ENCODE data around the gene MBIP.

MBIP gene

GRCh38 chr14:36304895-36305294 is 15.5 kb downstream of the MBIP start:
- TF ChIP-seq REST (IDR thresholded peaks at IDR 0.05; ENCODE audit: insufficient read depth in 1 of 2, low read depth in 2 of 2, low read length in 2 of 2) (no peak), SIN3A (IDR thresholded peaks at IDR 0.05; ENCODE audit: borderline replicate concordance, insufficient read depth, low read length) (no peak), FOXP2 (optimal IDR thresholded peaks at IDR 0.05; ENCODE audit: borderline replicate concordance, extremely low read depth, extremely low read length, insufficient read depth) (no peak), TAF1 (IDR thresholded peaks at IDR 0.05; ENCODE audit: borderline replicate concordance, insufficient read depth, low read length) (no peak), POLR2AphosphoS5 (IDR thresholded peaks at IDR 0.05; ENCODE audit: low read depth, low read length) (no peak)

DNA sequence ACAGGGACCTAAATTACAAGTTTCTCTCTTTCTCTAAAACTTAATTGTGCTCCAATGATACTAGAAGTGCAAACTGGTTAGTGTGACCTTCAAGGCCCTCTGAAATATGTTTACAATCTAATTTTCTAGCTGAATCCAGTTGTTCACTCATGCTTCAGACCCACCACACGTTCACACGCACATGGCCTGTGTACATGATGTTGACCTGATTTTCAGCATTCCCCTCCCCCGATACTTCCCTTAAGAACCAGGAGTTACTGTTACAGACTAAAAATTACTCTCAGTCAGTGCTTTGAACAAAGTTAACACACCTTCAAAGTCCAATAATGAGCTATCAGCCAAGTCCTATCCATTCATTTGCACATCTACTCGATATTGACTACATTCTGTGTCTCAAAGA is 16.5 kb downstream of the MBIP start:
- no peak for TF ChIP-seq TAF1 (IDR thresholded peaks at IDR 0.05; ENCODE audit: borderline replicate concordance, insufficient read depth, low read length)
- no peak for TF ChIP-seq SIN3A (IDR thresholded peaks at IDR 0.05; ENCODE audit: borderline replicate concordance, insufficient read depth, low read length)
- no peak for TF ChIP-seq REST (IDR thresholded peaks at IDR 0.05; ENCODE audit: insufficient read depth in 1 of 2, low read depth in 2 of 2, low read length in 2 of 2)
- TF ChIP-seq POLR2AphosphoS5 (IDR thresholded peaks at IDR 0.05; ENCODE audit: low read depth, low read length), result no peak
- TF ChIP-seq FOXP2 (optimal IDR thresholded peaks at IDR 0.05; ENCODE audit: borderline replicate concordance, extremely low read depth, extremely low read length, insufficient read depth), result no peak

GRCh38 chr14:36302823-36303222 is 17.6 kb downstream of the MBIP start:
- TF ChIP-seq TAF1 (IDR thresholded peaks at IDR 0.05; ENCODE audit: borderline replicate concordance, insufficient read depth, low read length) (no peak), SIN3A (IDR thresholded peaks at IDR 0.05; ENCODE audit: borderline replicate concordance, insufficient read depth, low read length) (no peak), POLR2AphosphoS5 (IDR thresholded peaks at IDR 0.05; ENCODE audit: low read depth, low read length) (no peak), FOXP2 (optimal IDR thresholded peaks at IDR 0.05; ENCODE audit: borderline replicate concordance, extremely low read depth, extremely low read length, insufficient read depth) (no peak), REST (IDR thresholded peaks at IDR 0.05; ENCODE audit: insufficient read depth in 1 of 2, low read depth in 2 of 2, low read length in 2 of 2) (no peak)

GRCh38 chr14:36301159-36301558 is 19.3 kb downstream of the MBIP start:
- TF ChIP-seq FOXP2 (optimal IDR thresholded peaks at IDR 0.05; ENCODE audit: borderline replicate concordance, extremely low read depth, extremely low read length, insufficient read depth), result no peak
- no peak for TF ChIP-seq TAF1 (IDR thresholded peaks at IDR 0.05; ENCODE audit: borderline replicate concordance, insufficient read depth, low read length)
- TF ChIP-seq REST (IDR thresholded peaks at IDR 0.05; ENCODE audit: insufficient read depth in 1 of 2, low read depth in 2 of 2, low read length in 2 of 2), result no peak
- TF ChIP-seq SIN3A (IDR thresholded peaks at IDR 0.05; ENCODE audit: borderline replicate concordance, insufficient read depth, low read length), result no peak
- TF ChIP-seq POLR2AphosphoS5 (IDR thresholded peaks at IDR 0.05; ENCODE audit: low read depth, low read length), result no peak

DNA sequence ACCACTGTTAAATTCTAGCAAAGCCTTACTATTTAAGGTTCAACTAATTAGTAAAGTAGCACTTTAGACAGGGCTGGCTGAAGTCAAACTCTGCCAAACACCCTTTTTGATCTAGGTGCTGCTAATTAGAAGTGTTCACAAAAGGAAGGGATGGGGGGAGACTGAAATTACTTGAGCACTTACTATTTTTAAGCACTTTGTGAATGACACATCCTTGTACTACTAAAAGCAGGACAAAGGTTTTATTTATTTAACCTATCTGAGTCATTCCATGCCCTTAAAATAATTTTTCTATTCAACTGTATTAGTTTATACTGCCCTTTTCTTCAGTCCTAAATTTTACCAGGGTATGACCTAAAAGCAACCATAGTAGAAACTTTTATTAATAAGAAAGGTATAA is 20.1 kb downstream of the MBIP start:
- TF ChIP-seq FOXP2 (optimal IDR thresholded peaks at IDR 0.05; ENCODE audit: borderline replicate concordance, extremely low read depth, extremely low read length, insufficient read depth) (no peak), TAF1 (IDR thresholded peaks at IDR 0.05; ENCODE audit: borderline replicate concordance, insufficient read depth, low read length) (no peak), REST (IDR thresholded peaks at IDR 0.05; ENCODE audit: insufficient read depth in 1 of 2, low read depth in 2 of 2, low read length in 2 of 2) (no peak), POLR2AphosphoS5 (IDR thresholded peaks at IDR 0.05; ENCODE audit: low read depth, low read length) (no peak), SIN3A (IDR thresholded peaks at IDR 0.05; ENCODE audit: borderline replicate concordance, insufficient read depth, low read length) (no peak)
